HFFc6 (cell line): ENCODE results near the gene TANGO2. TPM values are rescaled to one million over a fixed set of nuclear protein-coding genes. Genes with fewer than 3 reads are reported as not detected.

ENCODE experiments used
- DNase-seq: peaks from one replicate; pipeline ENCODE4 v3.0.0-alpha.2; 2018
- H3K27ac Mint-ChIP-seq: 2 replicates; pipeline ENCODE4 v1.8.0; 2020; ENCODE audit warnings: mild to moderate bottlenecking, mixed read lengths
- H3K27me3 Mint-ChIP-seq: 2 replicates; pipeline ENCODE4 v1.8.0; 2021; ENCODE audit warnings: mild to moderate bottlenecking, moderate library complexity, mixed read lengths; ENCODE audit not compliant: insufficient read depth
- H3K36me3 Mint-ChIP-seq: 2 replicates; pipeline ENCODE4 v1.8.0; 2021; ENCODE audit warnings: low read depth, mixed read lengths
- H3K4me1 Mint-ChIP-seq: 2 replicates; pipeline ENCODE4 v1.8.0; 2020; ENCODE audit warnings: low read depth, mixed read lengths
- H3K4me3 Mint-ChIP-seq: 2 replicates; pipeline ENCODE4 v1.8.0; 2020; ENCODE audit warnings: mild to moderate bottlenecking, moderate library complexity, mixed read lengths
- H3K9me3 Mint-ChIP-seq: 2 replicates; pipeline ENCODE4 v1.8.0; 2020; ENCODE audit warnings: mild to moderate bottlenecking, mixed read lengths
- CTCF ChIP-seq: fragments of 200-600 bp; sonication (generic); IDR thresholded peaks from 2 replicates; pipeline ENCODE4 v1.5.0; 2021; ENCODE audit warnings: antibody characterized with exemption, mild to moderate bottlenecking
- total RNA-seq, 6 experiments: library from RNA; stranded (reverse); fragmentation: NEBNext Ultra II Directional; extraction: Animal tissue kit (Norgen Biotek cat#: 25700); gene quantifications; 2 replicates in 1 of 6; 3 replicates in 5 of 6; pipeline ENCODE4 v1.2.3, GENCODE V29; 2021

The TANGO2 gene
- total RNA-seq, 6 experiments from 2014 or later: 28.5 to 38.0 (median 34.9) TPM

DNA sequence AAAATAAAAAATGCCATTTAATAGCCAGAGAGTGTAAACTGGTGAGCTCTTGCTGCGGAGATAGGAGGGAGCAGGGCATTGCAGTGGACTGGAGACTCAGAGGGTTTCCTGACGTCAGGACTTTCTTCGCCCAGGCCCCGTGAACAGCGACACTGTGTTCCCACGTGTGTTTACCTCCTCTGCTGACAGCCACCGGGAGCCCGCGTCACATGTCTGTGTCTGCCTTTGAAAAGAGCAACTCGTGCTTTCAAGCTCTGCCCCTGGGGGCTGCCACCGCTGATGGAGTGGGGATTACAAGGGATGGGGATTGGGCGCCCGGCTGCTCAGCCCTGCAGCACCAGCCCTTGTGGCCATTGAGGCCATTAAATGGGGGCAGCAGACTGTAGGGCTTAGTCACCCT lies 3.3 kb downstream of the TANGO2 start:
- Mint-ChIP-seq H3K36me3 (no peaks in the 10 kb centered on the region), H3K4me3 (no peak overlapping the region), H3K4me1 (peaks cover 18% of the 10 kb centered on the region), H3K9me3 (no peaks in the 10 kb centered on the region), H3K27me3 (peaks cover 4% of the 10 kb centered on the region), H3K27ac (no peak overlapping the region)
- no peak for DNase-seq
- no peak for TF ChIP-seq CTCF

GRCh38 chr22:20024650-20025397 lies 3.9 kb downstream of the TANGO2 start:
- TF ChIP-seq CTCF: no peak
- no peak for DNase-seq
- no peak overlapping the region for H3K27ac Mint-ChIP-seq
- H3K4me3 Mint-ChIP-seq: no peak overlapping the region
- H3K9me3 Mint-ChIP-seq: no peaks in the 10 kb centered on the region
- H3K4me1 Mint-ChIP-seq: peaks cover 18% of the 10 kb centered on the region
- peaks cover 4% of the 10 kb centered on the region for H3K27me3 Mint-ChIP-seq
- H3K36me3 Mint-ChIP-seq: no peaks in the 10 kb centered on the region

DNA sequence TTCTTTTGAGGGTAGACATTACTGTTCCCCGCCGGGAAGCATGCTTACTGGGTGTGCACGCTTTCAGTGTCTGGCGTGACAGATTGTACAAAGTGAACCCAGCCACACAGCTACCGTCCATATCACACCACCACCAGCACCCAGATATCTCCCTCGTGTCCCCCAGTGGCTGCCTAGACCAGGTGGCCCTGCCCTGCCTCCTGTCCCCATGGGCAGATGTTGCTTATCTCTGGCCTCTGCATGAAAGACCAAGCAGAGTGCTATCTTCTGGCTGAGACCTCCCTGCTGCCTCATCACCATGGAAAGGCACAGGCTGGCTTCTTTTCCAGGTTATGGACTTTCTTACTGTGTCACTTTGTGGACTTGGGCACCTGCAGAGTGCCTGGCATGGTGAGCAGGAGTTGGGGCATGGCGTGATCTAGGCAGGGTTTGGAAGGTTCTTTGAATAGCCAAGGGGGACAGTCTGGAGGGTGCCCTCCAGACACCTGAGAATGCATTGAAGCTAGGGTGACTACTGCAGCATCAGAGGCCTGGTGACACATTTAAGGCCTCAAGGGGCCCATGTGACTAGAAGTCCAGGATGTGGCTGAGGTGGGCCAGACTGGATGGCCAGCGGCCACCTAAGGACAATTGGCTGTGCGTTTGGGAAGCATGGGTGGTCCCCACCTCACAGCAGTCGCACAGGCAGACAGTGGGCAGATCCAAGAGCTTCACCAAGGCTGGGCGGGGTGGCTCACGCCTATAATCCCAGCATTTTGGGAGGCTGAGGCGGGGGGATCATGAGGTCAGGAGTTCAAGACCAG lies 4.7 kb downstream of the TANGO2 start:
- DNase-seq: no peak
- H3K9me3 Mint-ChIP-seq: no peaks in the 10 kb centered on the region

DNA sequence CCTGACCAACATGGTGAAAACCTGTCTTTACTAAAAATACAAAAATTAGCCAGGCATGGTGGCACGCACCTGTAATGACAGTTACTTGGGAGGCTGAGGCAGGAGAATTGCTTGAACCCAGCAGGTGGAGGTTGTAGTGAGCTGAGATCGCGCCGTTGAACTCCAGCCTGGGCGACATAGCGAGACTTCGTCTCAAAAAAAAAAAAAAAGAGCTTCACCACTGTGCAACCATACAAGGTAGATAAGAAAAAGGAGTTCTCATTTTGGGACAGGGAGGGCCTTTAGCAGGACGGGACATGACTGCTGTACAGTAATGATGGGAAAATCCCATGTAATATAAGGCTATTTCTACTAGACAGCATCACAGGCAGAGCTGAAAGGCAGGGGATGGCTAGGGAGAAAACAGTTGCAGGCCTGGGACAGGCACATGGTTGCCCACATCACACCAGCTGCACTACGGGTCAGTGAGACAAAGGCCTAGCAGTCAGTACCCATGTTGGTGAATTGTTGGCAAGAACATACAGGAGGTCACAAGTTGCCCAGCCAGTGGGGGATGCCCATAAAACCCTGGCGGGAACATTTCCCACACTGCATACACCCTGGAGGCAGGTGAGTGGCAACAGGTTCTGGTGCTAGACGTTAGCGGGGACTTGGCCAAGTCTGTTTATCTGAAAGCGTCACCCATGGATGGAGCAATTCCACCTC lies 5.4 kb downstream of the TANGO2 start:
- no peaks in the 10 kb centered on the region for H3K36me3 Mint-ChIP-seq
- peaks cover 13% of the 10 kb centered on the region for H3K4me1 Mint-ChIP-seq
- no peaks in the 10 kb centered on the region for H3K9me3 Mint-ChIP-seq
- H3K27me3 Mint-ChIP-seq: peaks cover 4% of the 10 kb centered on the region
- no peak overlapping the region for H3K27ac Mint-ChIP-seq
- no peak overlapping the region for H3K4me3 Mint-ChIP-seq
- no peak for DNase-seq
- TF ChIP-seq CTCF: no peak

More for the DNA sequence above, 4.7 kb downstream of the TANGO2 start:
- no peak for TF ChIP-seq CTCF
- no peak overlapping the region for H3K4me3 Mint-ChIP-seq
- no peak overlapping the region for H3K27ac Mint-ChIP-seq
- H3K27me3 Mint-ChIP-seq: peaks cover 4% of the 10 kb centered on the region
- no peaks in the 10 kb centered on the region for H3K36me3 Mint-ChIP-seq
- peaks cover 14% of the 10 kb centered on the region for H3K4me1 Mint-ChIP-seq

- DNase-seq: no peak
- Mint-ChIP-seq H3K4me1 (peaks cover 6% of the 10 kb centered on the region), H3K9me3 (no peaks in the 10 kb centered on the region), H3K36me3 (no peaks in the 10 kb centered on the region), H3K4me3 (no peak overlapping the region), H3K27ac (no peak overlapping the region), H3K27me3 (no peaks in the 10 kb centered on the region; the same call in 1 of the 2 replicates)
- no peak for TF ChIP-seq CTCF
These were observed 6.2 kb downstream of the TANGO2 start for GRCh38 chr22:20026996-20027601.
